Measurements from ENCODE around the gene ZZZ3.
"Not testable (repeated sequence)": the region's sequence is repeated elsewhere in the genome, so short reads cannot be mapped to it uniquely, and the experiment has no call there.

Gene ZZZ3

DNA sequence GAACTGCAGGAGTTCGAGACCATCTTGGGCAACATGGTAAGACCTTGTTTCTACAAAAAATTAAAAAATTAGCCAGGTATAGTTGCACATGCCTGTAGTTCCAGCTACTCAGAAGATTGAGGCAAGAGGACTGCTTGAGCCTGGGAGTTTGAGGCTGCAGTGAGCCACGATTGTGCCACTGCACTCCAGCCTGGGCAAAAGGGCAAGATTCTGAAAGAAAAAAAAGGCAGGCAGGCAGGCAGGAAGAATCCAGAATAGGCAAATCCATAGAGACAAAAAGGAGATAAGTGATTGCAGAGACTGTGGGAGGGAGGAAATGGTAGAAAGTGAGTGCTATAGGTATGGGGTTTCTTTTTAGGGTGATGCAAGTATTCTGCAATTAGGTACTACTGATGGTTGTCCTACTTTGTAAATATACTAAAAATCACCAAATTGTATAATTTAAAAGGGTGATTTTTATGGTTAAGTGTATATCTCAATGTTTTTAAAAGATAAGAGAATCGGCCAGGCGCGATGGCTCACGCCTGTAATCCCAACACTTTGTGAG is 29.4 kb downstream of the ZZZ3 start:
- no peak overlapping the region for H3K27ac ChIP-seq
- TF ChIP-seq, protein P1, sequence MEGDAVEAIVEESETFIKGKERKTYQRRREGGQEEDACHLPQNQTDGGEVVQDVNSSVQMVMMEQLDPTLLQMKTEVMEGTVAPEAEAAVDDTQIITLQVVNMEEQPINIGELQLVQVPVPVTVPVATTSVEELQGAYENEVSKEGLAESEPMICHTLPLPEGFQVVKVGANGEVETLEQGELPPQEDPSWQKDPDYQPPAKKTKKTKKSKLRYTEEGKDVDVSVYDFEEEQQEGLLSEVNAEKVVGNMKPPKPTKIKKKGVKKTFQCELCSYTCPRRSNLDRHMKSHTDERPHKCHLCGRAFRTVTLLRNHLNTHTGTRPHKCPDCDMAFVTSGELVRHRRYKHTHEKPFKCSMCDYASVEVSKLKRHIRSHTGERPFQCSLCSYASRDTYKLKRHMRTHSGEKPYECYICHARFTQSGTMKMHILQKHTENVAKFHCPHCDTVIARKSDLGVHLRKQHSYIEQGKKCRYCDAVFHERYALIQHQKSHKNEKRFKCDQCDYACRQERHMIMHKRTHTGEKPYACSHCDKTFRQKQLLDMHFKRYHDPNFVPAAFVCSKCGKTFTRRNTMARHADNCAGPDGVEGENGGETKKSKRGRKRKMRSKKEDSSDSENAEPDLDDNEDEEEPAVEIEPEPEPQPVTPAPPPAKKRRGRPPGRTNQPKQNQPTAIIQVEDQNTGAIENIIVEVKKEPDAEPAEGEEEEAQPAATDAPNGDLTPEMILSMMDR (IDR thresholded peaks at IDR 0.05): no peak
- TF ChIP-seq ZFX (IDR thresholded peaks at IDR 0.05; ENCODE audit: borderline replicate concordance): no peak

DNA sequence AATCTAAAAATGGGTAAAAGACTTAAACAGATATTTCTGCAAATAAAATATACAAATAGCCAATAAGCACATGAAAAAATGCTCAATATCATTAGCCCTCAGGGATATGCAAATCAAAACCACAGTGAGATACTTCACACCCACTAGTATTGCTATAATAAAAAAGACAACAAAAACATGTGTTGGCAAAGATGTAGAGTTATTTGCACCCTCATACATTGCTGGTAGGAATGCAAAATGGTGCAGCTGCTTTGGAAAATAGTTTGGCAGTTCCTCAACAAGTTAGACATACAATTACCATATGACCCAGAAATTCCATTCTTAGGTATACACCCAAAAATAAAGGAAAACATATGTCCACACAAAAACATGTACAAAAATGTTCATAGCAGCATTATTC is 30.2 kb downstream of the ZZZ3 start:
- H3K27ac ChIP-seq: no peak overlapping the region
- no peak for TF ChIP-seq ZFX (IDR thresholded peaks at IDR 0.05; ENCODE audit: borderline replicate concordance)
- TF ChIP-seq, protein P1 (IDR thresholded peaks at IDR 0.05): no peak

DNA sequence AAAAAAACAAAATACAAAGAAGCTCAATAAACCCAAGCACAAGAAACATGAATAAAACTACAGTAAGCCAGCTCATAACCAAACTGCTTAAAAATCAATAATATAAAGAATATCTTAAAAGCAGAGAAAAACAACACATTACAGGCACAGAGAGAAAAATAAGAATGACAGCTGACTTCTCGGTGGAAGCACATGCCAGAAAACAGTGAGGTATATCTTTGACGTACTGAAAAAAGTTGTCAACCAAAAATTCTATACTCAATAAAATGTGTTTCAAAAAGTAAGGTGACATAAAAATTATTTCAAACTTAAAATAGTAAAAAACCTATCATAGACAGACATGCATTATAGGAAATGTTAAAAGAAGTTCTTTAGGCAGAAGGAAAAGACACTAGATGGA is 33.3 kb downstream of the ZZZ3 start:
- H3K27ac ChIP-seq: no peak overlapping the region
- no peak for TF ChIP-seq ZFX (IDR thresholded peaks at IDR 0.05; ENCODE audit: borderline replicate concordance)
- TF ChIP-seq, protein P1 (IDR thresholded peaks at IDR 0.05): no peak

DNA sequence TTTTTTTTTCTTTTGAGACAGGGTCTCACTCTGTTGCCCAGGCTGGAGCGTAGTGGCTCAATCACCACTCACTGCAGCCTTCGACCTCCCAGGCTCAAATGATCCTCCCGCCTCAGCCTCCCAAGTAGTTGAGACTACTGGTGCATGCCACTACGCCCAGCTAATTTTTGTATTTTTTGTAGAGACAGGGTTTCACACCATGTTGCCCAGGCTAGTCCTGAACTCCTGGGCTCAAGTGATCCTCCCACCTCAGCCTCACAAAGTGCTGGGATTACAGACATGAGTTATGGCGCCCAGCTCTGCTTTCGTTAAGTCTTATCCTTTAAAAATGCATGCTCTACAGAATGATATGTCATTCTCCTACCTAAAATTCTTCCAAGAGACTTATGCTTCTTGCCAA is 36.2 kb downstream of the ZZZ3 start:
- H3K27ac ChIP-seq: not testable (repeated sequence)

DNA sequence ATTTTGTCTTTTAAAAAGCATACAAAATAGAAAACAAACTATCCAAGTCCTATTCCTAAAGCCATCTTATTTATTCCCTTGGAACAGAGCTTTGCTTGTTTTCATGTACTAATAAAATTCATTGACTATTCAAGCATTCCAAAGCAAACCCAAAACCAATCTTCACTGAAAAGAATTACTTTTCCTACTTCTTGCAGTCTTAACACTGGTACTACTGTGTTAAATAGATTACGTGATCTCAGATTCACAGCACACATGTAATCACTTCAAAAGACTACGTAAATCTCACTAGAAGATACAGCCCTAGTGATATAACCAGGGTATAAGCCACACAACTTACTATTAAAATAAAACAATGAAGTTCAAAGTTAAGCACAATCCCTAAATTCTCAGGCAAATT is 39.0 kb downstream of the ZZZ3 start:
- no peak for TF ChIP-seq ZFX (IDR thresholded peaks at IDR 0.05; ENCODE audit: borderline replicate concordance)
- TF ChIP-seq, protein P1 (IDR thresholded peaks at IDR 0.05): no peak
- H3K27ac ChIP-seq: no peak overlapping the region

DNA sequence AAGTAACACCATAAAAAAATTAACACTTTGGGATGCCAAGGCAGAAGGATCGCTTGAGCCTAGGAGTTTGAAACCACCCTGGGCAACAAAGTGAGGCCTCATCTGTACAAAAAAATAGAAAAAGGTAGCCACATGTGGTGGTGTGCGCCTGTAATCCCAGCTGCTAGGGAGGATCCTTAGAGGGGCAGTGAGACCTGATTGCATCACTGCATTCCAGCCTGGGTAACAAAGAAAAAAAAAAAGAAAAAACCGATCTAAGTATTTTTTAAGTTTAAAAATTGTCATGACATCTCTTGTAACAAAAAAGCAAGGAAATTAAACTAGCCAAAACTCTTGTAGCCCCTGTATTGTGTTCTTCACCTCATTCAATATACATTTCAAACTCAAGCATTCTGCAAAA is 39.5 kb downstream of the ZZZ3 start:
- no peak overlapping the region for H3K27ac ChIP-seq
- TF ChIP-seq, protein P1 (IDR thresholded peaks at IDR 0.05): no peak
- TF ChIP-seq ZFX (IDR thresholded peaks at IDR 0.05; ENCODE audit: borderline replicate concordance): no peak

DNA sequence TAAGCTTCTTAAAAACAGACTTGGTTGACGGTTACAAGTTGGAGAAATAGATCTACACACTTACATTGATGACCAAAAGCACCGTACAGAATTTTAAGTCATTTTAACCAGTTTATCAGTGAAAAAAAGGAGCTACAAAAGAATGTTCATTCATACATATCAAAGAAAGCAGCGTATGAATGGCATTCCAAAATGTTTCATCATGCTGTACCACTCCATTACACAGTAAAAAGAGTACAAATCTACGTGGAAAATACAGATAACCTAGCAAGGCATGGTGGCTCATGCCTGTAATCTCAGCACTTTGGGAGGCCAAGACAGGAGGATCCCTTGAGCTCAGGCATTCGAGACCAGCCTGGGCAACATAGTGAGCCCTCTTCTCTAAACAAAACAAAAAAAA is 40.3 kb downstream of the ZZZ3 start:
- TF ChIP-seq ZFX (IDR thresholded peaks at IDR 0.05; ENCODE audit: borderline replicate concordance): no peak
- TF ChIP-seq, protein P1 (IDR thresholded peaks at IDR 0.05): no peak
- H3K27ac ChIP-seq: no peak overlapping the region

DNA sequence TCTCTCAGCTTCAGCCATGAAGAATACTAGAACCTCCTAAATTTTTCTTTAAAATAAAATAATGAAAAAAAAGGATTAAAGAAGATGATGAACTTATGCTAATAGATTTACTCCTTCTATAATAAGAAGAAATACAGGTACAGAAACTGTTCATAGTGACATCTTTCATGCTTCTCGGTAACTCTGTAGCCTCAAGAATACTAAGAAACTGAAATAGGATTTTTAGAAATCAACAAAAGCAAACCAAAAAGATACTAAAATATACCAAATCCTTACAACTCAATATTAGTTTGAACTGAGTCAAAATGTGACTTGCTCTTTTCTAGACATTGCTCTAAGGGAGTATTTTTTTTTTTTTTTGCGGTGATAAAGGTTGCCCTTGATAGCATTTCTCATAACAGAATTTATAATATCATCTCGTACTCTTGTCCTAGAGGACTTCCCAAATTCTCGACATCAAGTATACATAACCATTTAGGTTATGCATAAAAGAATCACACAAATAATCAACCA is 42.8 kb downstream of the ZZZ3 start:
- no peak for TF ChIP-seq ZFX (IDR thresholded peaks at IDR 0.05; ENCODE audit: borderline replicate concordance)
- TF ChIP-seq, protein P1 (IDR thresholded peaks at IDR 0.05): no peak
- no peak overlapping the region for H3K27ac ChIP-seq

Measured in 22Rv1 (cell line).